Fibroblast of the aortic adventitia (primary cell): ENCODE results near the gene PTN. TPM values are rescaled to one million over a fixed set of nuclear protein-coding genes. Genes with fewer than 3 reads are reported as not detected.
"Not testable (repeated sequence)": the region's sequence is repeated elsewhere in the genome, so short reads cannot be mapped to it uniquely, and the experiment has no call there.

Experiments used
- DNase-seq: peaks from one replicate; pipeline ENCODE4 v3.0.0-alpha.2; 2010; ENCODE audit warnings: low read depth
- H3K4me3 ChIP-seq: 2 replicates; pipeline ENCODE4 v1.5.1; 2011; ENCODE audit warnings: low read depth, mild to moderate bottlenecking, control low read depth, low read length, moderate library complexity
- total RNA-seq: library from RNA; depleted of rRNA; stranded (reverse); fragments of >200 nt; gene quantifications from 2 replicates; pipeline ENCODE4 v1.2.3, GENCODE V29; 2012; ENCODE audit warnings: low replicate concordance
- TF ChIP-seq, protein P1 (sequence below): IDR thresholded peaks from 2 replicates; pipeline ENCODE4 v1.5.1; 2011; ENCODE audit warnings: mild to moderate bottlenecking, low read length, control low read depth, inconsistent platforms; ENCODE audit not compliant: insufficient read depth

Gene PTN
- total RNA-seq, 1 donor = 28.7 TPM

DNA sequence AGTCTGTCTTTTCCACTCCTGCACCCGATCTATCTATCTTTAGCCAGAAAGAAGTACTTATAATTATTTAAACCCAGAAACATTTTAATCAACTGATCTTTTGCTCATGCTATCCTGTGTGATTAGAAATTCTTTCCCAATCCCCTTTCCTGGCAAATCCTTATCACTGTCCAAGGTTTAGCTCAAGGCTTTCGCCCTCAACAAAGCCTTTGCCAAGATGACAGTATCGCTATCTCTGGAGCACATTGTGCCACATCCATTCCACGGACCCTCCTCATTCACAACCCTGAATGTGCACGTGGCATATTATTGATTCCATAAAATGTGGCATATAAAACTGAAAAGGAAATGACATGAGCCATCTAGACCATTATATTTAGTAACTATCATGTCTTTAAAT is 71.3 kb downstream of the PTN start:
- no peak overlapping the region for H3K4me3 ChIP-seq
- no peak for DNase-seq
- TF ChIP-seq, protein P1, sequence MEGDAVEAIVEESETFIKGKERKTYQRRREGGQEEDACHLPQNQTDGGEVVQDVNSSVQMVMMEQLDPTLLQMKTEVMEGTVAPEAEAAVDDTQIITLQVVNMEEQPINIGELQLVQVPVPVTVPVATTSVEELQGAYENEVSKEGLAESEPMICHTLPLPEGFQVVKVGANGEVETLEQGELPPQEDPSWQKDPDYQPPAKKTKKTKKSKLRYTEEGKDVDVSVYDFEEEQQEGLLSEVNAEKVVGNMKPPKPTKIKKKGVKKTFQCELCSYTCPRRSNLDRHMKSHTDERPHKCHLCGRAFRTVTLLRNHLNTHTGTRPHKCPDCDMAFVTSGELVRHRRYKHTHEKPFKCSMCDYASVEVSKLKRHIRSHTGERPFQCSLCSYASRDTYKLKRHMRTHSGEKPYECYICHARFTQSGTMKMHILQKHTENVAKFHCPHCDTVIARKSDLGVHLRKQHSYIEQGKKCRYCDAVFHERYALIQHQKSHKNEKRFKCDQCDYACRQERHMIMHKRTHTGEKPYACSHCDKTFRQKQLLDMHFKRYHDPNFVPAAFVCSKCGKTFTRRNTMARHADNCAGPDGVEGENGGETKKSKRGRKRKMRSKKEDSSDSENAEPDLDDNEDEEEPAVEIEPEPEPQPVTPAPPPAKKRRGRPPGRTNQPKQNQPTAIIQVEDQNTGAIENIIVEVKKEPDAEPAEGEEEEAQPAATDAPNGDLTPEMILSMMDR = no peak

DNA sequence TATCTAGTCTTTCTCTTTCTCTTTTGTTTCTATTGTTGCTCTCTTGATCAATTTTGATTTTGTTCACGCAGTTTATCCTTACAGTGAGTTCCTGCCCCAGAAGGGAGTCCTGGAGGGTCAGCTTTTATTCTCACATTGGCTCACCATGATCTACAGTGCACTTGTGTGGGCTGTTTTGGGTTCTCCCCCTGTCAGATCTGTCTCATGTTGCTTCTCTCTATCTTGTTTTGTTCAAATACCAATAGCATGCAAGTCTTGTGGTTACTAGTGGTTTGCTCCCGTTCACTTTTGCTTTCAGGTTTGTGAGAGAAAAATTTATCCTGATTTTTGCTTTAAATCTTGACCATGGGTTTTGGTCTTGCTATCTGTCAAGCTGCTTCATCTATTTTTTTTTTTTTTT is 74.3 kb downstream of the PTN start:
- no peak for DNase-seq
- TF ChIP-seq, protein P1 = no peak
- no peak overlapping the region for H3K4me3 ChIP-seq

DNA sequence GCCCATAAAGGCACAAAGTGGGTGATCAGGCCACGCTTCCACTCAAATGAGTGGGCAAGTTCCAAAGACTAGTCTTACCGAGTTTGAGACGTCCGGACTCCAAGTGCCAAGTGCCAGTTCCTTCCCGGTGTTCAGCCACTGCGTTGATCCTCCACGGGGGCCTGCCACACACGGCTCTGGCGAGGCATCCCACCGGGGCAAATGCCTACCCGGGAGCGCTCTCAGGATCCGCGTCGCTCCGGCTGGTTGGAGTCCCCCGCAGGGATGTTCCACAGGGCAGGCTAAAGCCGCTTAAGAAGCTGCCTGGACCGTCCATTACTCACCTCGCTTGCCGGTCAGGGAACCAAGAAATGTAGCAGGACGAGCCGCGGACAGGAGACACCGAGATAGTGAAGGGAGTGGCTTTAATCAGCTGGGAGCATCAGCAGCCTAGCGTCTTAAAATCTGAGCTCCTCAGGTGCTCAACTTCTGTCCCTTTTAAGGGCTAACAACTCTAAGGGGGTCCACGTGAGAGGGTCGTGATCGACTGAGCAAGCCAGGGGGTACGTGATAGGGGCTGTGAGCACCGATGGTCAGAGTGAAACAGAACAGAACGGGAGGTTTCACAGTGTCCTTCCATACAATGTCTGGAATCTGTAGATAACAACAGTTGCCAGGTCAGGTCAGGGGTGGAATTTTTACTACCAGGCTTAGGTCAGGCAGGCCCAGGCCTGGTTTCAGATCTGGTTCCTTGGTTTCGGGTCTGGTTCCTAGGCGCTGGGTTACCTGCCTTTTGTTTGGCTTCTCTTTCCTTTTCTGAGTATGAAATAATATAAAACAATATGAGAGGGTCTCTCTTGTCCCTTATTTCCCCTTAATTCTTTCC is 75.3 kb downstream of the PTN start:
- not testable (repeated sequence) for DNase-seq, H3K4me3 ChIP-seq

DNA sequence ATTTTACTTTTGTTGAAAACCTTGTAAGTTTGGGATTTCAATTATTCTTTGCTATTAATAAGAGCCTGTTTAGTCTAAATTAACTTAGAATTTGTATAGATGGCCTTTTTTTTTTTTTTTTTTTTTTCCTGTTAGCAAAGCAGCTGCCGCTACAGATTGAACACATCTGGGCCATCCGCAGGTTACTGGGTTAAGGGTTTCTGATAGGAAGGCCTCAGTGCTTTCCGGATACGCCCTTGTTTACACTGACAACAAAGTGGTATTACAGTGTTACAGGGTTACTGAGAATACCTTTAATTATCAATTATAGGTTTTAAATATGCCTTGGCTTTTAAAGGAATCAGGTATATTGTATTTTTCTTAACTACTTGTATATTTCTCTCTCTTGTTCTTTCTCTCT is 76.8 kb downstream of the PTN start:
- H3K4me3 ChIP-seq = no peak overlapping the region
- TF ChIP-seq, protein P1 = no peak
- DNase-seq = no peak

DNA sequence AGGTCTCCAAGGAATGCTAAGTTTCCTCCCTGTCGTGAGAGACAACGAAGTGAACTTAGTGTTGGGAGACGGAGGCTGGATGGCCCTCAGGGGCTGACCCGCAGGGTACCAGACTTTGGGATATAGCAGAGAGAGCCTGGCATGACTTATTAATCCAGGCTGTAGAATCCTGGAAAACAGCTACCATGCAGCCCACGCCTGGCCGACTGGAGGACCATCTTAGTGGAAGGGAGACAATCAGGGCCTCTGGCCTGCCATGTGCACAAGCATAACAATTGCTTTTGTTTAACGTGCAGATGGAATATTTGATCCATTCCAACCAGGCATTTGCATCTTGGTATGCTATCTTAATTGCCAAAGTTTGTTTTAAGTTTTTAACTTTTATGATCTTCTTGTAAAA is 78.1 kb downstream of the PTN start:
- H3K4me3 ChIP-seq, DNase-seq: not testable (repeated sequence)

DNA sequence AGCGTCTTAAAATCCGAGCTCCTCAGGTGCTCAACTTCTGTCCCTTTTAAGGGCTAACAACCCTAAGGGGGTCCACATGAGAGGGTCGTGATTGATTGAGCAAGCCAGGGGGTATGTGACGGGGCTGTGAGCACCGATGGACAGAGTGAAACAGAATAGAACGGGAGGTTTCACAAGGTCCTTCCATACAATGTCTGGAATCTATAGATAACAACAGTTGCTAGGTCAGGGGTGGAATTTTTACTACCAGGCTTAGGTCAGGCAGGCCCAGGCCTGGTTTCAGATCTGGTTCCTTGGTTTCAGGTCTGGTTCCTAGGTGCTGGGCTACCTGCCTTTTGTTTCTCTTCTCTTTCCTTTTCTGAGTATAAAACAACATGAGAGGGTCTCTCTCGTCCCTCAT is 80.9 kb downstream of the PTN start:
- no peak for DNase-seq
- TF ChIP-seq, protein P1 = no peak
- H3K4me3 ChIP-seq = no peak overlapping the region

DNA sequence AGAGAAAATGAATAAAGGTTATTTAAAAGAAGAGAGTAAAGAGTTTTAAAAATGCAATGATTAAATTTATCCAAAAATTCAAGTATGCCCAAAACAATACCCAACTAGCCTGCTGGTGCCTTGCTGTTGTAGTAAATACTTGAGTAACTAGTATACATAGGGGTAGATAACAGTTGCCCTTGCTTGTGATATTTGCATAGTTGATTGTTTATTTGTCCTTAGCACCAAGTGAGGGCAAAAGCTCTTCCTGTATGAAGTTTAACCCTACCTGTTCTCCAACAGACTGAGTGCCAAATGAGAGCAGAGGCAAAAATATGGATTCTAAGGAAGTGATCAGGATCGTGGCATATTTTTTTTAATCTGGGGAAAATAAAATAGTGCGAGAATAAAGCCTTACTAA is 85.0 kb downstream of the PTN start:
- TF ChIP-seq, protein P1 = no peak
- DNase-seq = no peak
- no peak overlapping the region for H3K4me3 ChIP-seq

DNA sequence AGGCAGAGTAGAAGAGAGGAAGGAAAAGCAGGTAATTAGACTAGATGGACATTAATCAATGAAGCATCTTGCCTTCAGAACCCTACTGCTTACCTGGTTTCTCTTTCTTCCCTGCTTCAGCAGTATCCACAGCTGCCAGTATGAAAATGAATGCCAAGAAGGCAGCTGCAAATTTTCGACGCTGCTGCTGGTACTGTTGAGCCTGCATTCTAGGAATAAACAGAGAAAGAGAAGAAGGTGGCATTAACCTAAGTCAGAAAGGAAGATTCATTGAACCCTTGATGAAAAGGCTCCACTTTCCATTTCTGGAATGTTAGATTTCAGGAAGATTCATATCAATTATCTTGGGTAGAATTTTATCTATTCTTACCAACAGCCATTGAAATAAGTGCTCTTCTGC is 88.8 kb downstream of the PTN start:
- TF ChIP-seq, protein P1 = no peak
- H3K4me3 ChIP-seq = no peak overlapping the region
- DNase-seq = no peak
